PC-3 (cell line): Measurements from ENCODE around the gene FLNB. TPM values are rescaled to one million over a fixed set of nuclear protein-coding genes. Genes with fewer than 3 reads are reported as not detected.

Source experiments
- ATAC-seq: fragments of 200-7000 bp; cut with Tn5 transposase; 2 replicates; pipeline ENCODE4 v1.9.1; 2020; ENCODE audit warnings: mild to moderate bottlenecking, moderate library complexity
- BruUV-seq: library from RNA; stranded (reverse); fragments of 400-500 nt; replicated peaks from 2 replicates; lab custom pipeline; 2021; lab: Mats Ljungman, UMichigan
- CTCF ChIA-PET: fragments of 300-600 bp; sonication (Branson Sonifier 250); formaldehyde crosslinking; loops from one replicate; lab custom pipeline; 2022; ENCODE audit warnings: antibody characterized with exemption; lab: Charles Lee
- POLR2A ChIA-PET: fragments of 300-600 bp; sonication (Branson Sonifier 250); formaldehyde crosslinking; loops from one replicate; lab custom pipeline; 2022; ENCODE audit warnings: antibody characterized with exemption; ENCODE audit not compliant: unreplicated experiment; lab: Charles Lee
- DNase-seq: peaks from one replicate; pipeline ENCODE4 v3.0.0-alpha.2; 2015
- H2AFZ ChIP-seq: fragments of 300-600 bp; sonication (generic); 2 replicates; pipeline ENCODE4 v1.6.0; 2016; ENCODE audit warnings: antibody characterized with exemption, low read length
- H3F3A ChIP-seq: fragments of 300-600 bp; sonication (generic); one replicate; pipeline ENCODE4 v1.6.0; 2017; ENCODE audit warnings: antibody characterized with exemption, low read length, control low read depth, mild to moderate bottlenecking; ENCODE audit not compliant: unreplicated experiment
- H3K27ac ChIP-seq: fragments of 300-600 bp; sonication (generic); 2 replicates; pipeline ENCODE4 v1.5.1; 2016; ENCODE audit warnings: mild to moderate bottlenecking, low read length
- H3K27me3 ChIP-seq: fragments of 300-600 bp; sonication (generic); 2 replicates; pipeline ENCODE4 v1.6.1; 2016; ENCODE audit warnings: low read length, mixed read lengths
- H3K36me3 ChIP-seq: fragments of 300-600 bp; sonication (generic); 2 replicates; pipeline ENCODE4 v1.6.1; 2016; ENCODE audit warnings: low read depth, mixed run types, low read length, mixed read lengths
- H3K4me1 ChIP-seq: fragments of 300-600 bp; sonication (generic); 2 replicates; pipeline ENCODE4 v1.5.1; 2016; ENCODE audit warnings: low read length; ENCODE audit not compliant: insufficient read depth
- H3K4me2 ChIP-seq: fragments of 300-600 bp; sonication (generic); 2 replicates; pipeline ENCODE4 v1.6.0; 2016; ENCODE audit warnings: low read length
- H3K4me3 ChIP-seq: fragments of 300-600 bp; sonication (generic); 2 replicates; pipeline ENCODE4 v1.5.1; 2016; ENCODE audit warnings: mild to moderate bottlenecking, low read length, mixed read lengths
- H3K79me2 ChIP-seq: fragments of 300-600 bp; sonication (generic); 2 replicates; pipeline ENCODE4 v1.6.1; 2017; ENCODE audit warnings: low read length, mixed read lengths
- H3K9ac ChIP-seq: fragments of 300-600 bp; sonication (generic); 2 replicates; pipeline ENCODE4 v1.6.0; 2016; ENCODE audit warnings: mild to moderate bottlenecking, low read length
- H3K9me2 ChIP-seq: fragments of 300-600 bp; sonication (generic); replicated peaks from 2 replicates; pipeline ENCODE4 v1.6.1; 2016; ENCODE audit warnings: mixed run types, low read length, mixed read lengths
- H3K9me3 ChIP-seq: fragments of 300-600 bp; sonication (generic); 2 replicates; pipeline ENCODE4 v1.6.1; 2016; ENCODE audit warnings: low read length, mixed read lengths
- H4K20me1 ChIP-seq: fragments of 300-600 bp; sonication (generic); 2 replicates; pipeline ENCODE4 v1.6.1; 2016; ENCODE audit warnings: low read length, mixed read lengths
- CTCF ChIP-seq: fragments of 300-600 bp; sonication (generic); conservative IDR thresholded peaks from 2 replicates; pipeline ENCODE4 v1.5.1; 2017; ENCODE audit warnings: antibody characterized with exemption, low read depth, mild to moderate bottlenecking, low read length
- EZH2 ChIP-seq: fragments of 300-600 bp; sonication (generic); IDR thresholded peaks from one replicate; pipeline ENCODE4 v1.6.1; 2017; ENCODE audit warnings: antibody characterized with exemption, mild to moderate bottlenecking, low read length; ENCODE audit not compliant: unreplicated experiment
- EZH2phosphoT487 ChIP-seq: fragments of 300-600 bp; sonication (generic); IDR thresholded peaks from 2 replicates; pipeline ENCODE4 v1.6.1; 2018; ENCODE audit warnings: mild to moderate bottlenecking, antibody characterized with exemption, low read length, borderline replicate concordance
- intact Hi-C: fragments of 100-400 bp; cut with micrococcal nuclease; formaldehyde crosslinking; loops from 2 replicates; pipeline ENCODE4 v1.9.0; 2023
- total RNA-seq: library from RNA; depleted of rRNA; stranded (reverse); fragments of >200 nt; gene quantifications from 2 replicates; pipeline ENCODE4 v1.2.3, GENCODE V29; 2014

The FLNB gene
- total RNA-seq, 1 experiment from 2014 or later = 505 TPM

DNA sequence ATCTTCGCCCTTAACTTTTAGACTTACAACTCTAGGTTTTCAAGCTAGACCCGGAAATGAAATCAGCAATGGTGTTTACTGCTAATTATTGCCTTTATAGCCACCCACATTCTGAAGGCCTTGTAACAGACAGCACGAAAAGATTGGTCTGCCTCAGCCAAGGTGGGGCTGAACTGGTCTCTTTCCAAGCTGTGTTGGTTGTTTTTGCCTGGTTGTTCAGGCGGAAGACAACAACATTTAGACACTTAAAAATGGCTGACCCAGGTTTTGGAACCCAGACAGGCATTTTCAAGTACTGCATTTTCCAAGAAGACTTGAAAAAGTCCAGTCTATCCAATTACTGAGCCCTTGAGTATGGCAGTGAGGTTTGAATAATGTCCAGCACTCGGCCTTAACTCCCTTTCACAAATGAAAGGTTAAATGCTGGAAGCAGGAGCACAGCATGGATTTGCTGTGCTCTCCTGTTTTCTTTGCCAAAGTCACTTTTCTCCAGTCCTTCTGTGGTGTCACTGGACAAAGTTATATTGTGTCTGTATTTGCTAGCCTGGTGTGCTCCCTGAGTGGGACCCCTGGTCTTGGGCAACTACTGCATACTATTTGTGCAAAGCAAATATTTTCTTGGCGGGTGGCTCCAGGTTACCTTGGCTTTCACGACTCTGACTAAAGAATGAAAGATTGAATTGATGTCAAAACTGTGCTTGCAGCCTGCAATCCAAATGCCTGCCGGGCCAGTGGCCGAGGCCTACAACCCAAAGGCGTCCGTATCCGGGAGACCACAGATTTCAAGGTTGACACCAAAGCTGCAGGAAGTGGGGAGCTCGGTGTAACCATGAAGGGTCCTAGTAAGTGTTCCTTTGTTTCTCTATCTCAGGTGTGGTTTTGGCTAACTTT, 93.5 kb downstream of the FLNB start:
- no peak overlapping the region for H3K9ac ChIP-seq
- ATAC-seq = no peak
- peaks cover 93% of the 10 kb centered on the region for H3K36me3 ChIP-seq
- DNase-seq = no peak
- H3K79me2 ChIP-seq = peaks cover 29% of the 10 kb centered on the region; the same call in 1 of the 2 replicates
- POLR2A ChIA-PET = no interaction called here
- no peaks in the 10 kb centered on the region for H3K9me3 ChIP-seq
- H3F3A ChIP-seq = peaks cover 5% of the 10 kb centered on the region
- TF ChIP-seq EZH2phosphoT487 = no peak
- TF ChIP-seq EZH2 = no peak
- TF ChIP-seq CTCF = no peak
- peaks cover 4% of the 10 kb centered on the region; the same call in 1 of the 2 replicates for H4K20me1 ChIP-seq
- no peaks in the 10 kb centered on the region for H3K4me1 ChIP-seq
- no peaks in the 10 kb centered on the region for H3K9me2 ChIP-seq
- H3K4me2 ChIP-seq = no peak overlapping the region
- BruUV-seq = no TSS peak
- H2AFZ ChIP-seq = no peak overlapping the region
- CTCF ChIA-PET = no interaction called here
- no peaks in the 10 kb centered on the region for H3K27me3 ChIP-seq
- intact Hi-C loops = no loop called here
- H3K4me3 ChIP-seq = no peak overlapping the region
- no peak overlapping the region for H3K27ac ChIP-seq

- Histone ChIP-seq H3K27me3 (no peaks in the 10 kb centered on the region), H4K20me1 (peaks cover 4% of the 10 kb centered on the region; the same call in 1 of the 2 replicates), H3K79me2 (peaks cover 26% of the 10 kb centered on the region; the same call in 1 of the 2 replicates), H3K9me3 (no peaks in the 10 kb centered on the region), H3K27ac (no peak overlapping the region), H3K4me1 (no peaks in the 10 kb centered on the region), H2AFZ (no peak overlapping the region), H3K9me2 (no peaks in the 10 kb centered on the region), H3K9ac (no peak overlapping the region), H3K4me3 (no peak overlapping the region), H3F3A (peaks cover 5% of the 10 kb centered on the region), H3K36me3 (peaks cover 90% of the 10 kb centered on the region), H3K4me2 (no peak overlapping the region)
- CTCF ChIA-PET = no interaction called here
- ATAC-seq (no peak), DNase-seq (no peak)
- intact Hi-C loops = no loop called here
- TF ChIP-seq CTCF = no peak
- no peak for TF ChIP-seq EZH2
- no peak for TF ChIP-seq EZH2phosphoT487
- POLR2A ChIA-PET = no interaction called here
- BruUV-seq = no TSS peak
These were observed 94.1 kb downstream of the FLNB start for GRCh38 chr3:58102390-58102750.

- no peak for ATAC-seq
These were observed 94.8 kb downstream of the FLNB start for GRCh38 chr3:58102976-58103451.

More at GRCh38 chr3:58102976-58103451, 94.8 kb downstream of the FLNB start:
- no peak overlapping the region for H3K9ac ChIP-seq
- DNase-seq = no peak
- H3K27ac ChIP-seq = no peak overlapping the region
- intact Hi-C loops = no loop called here
- ChIA-PET POLR2A (no interaction called here), CTCF (no interaction called here)
- H3K4me1 ChIP-seq = no peaks in the 10 kb centered on the region
- BruUV-seq = no TSS peak
- H3K4me2 ChIP-seq = no peak overlapping the region
- TF ChIP-seq EZH2phosphoT487 (no peak), CTCF (no peak), EZH2 (no peak)
- H3K4me3 ChIP-seq = no peak overlapping the region
- H3K9me2 ChIP-seq = no peaks in the 10 kb centered on the region
- peaks cover 1% of the 10 kb centered on the region for H3F3A ChIP-seq
- peaks cover 89% of the 10 kb centered on the region for H3K36me3 ChIP-seq
- H4K20me1 ChIP-seq = peaks cover 4% of the 10 kb centered on the region; the same call in 1 of the 2 replicates
- no peaks in the 10 kb centered on the region for H3K27me3 ChIP-seq
- no peaks in the 10 kb centered on the region for H3K9me3 ChIP-seq
- peaks cover 23% of the 10 kb centered on the region; the same call in 1 of the 2 replicates for H3K79me2 ChIP-seq
- H2AFZ ChIP-seq = no peak overlapping the region
